Panc1 (cell line): ENCODE results near the gene EP400. TPM values are rescaled to one million over a fixed set of nuclear protein-coding genes. Genes with fewer than 3 reads are reported as not detected.
A peak's percentile ranks its signal among the peaks of the same experiment; 100 is the strongest.

Experiments used
- ATAC-seq: fragments of 200-7000 bp; cut with Tn5 transposase; 2 replicates; pipeline ENCODE4 v1.9.1; 2020; ENCODE audit warnings: mild to moderate bottlenecking, moderate library complexity
- BruUV-seq: library from RNA; stranded (reverse); fragments of 400-500 nt; replicated peaks from 2 replicates; lab custom pipeline; 2021; lab: Mats Ljungman, UMichigan
- CTCF ChIA-PET: fragments of 300-600 bp; sonication (Branson Sonifier 250); formaldehyde crosslinking; loops from one replicate; lab custom pipeline; 2022; ENCODE audit warnings: antibody characterized with exemption; lab: Charles Lee
- POLR2A ChIA-PET: fragments of 300-600 bp; sonication (Branson Sonifier 250); formaldehyde crosslinking; loops from one replicate; lab custom pipeline; 2022; ENCODE audit warnings: antibody characterized with exemption; lab: Charles Lee
- DNase-seq: peaks from one replicate; pipeline ENCODE4 v3.0.0-alpha.2; 2010; ENCODE audit warnings: low read depth, low spot score
- H3K27ac ChIP-seq: 2 replicates; pipeline ENCODE4 v1.5.1; 2011; ENCODE audit warnings: mild to moderate bottlenecking, low read length, inconsistent platforms
- H3K27me3 ChIP-seq: fragments of 200-500 bp; sonication (Bioruptor generic); 2 replicates; pipeline ENCODE4 v1.6.0; 2014; ENCODE audit warnings: low read length, inconsistent platforms; ENCODE audit not compliant: control insufficient read depth, insufficient read depth
- H3K36me3 ChIP-seq: fragments of 200-500 bp; sonication (Bioruptor generic); 2 replicates; pipeline ENCODE4 v1.5.1; 2014; ENCODE audit warnings: inconsistent platforms, mild to moderate bottlenecking, low read length, moderate library complexity; ENCODE audit not compliant: control insufficient read depth, insufficient read depth
- H3K4me1 ChIP-seq: 2 replicates; pipeline ENCODE4 v1.5.1; 2011; ENCODE audit warnings: inconsistent platforms, mild to moderate bottlenecking, low read length, moderate library complexity; ENCODE audit not compliant: control insufficient read depth, insufficient read depth
- H3K4me3 ChIP-seq, 2 experiments: 2 replicates each; pipeline ENCODE4 v1.5.1; 2011 to 2012; ENCODE audit warnings: low read depth in 2 of 2, low read length in 2 of 2, mild to moderate bottlenecking in 2 of 2, inconsistent platforms in 1 of 2, moderate library complexity in 1 of 2
- H3K9me3 ChIP-seq: fragments of 200-500 bp; sonication (Bioruptor generic); 2 replicates; pipeline ENCODE4 v1.5.1; 2014; ENCODE audit warnings: low read depth, mild to moderate bottlenecking, inconsistent platforms, low read length, moderate library complexity; ENCODE audit not compliant: control insufficient read depth, insufficient read depth
- CTCF ChIP-seq: fragments of 450-650 bp; IDR thresholded peaks from 2 replicates; pipeline ENCODE4 v1.5.1; 2017; ENCODE audit warnings: mild to moderate bottlenecking
- POLR2AphosphoS5 ChIP-seq: IDR thresholded peaks from 2 replicates; pipeline ENCODE4 v1.6.1; 2012; ENCODE audit warnings: mild to moderate bottlenecking, low read depth, low read length, moderate library complexity
- REST ChIP-seq, 2 experiments: IDR thresholded peaks; 2 replicates each; pipeline ENCODE4 v1.6.1; 2011 to 2012; ENCODE audit warnings: low read depth in 2 of 2, control low read depth in 1 of 2, low read length in 1 of 2, mild to moderate bottlenecking in 1 of 2, moderate library complexity in 1 of 2; ENCODE audit not compliant: insufficient read depth in 1 of 2
- SIN3A ChIP-seq: IDR thresholded peaks from 2 replicates; pipeline ENCODE4 v1.6.1; 2012; ENCODE audit warnings: low read depth, mild to moderate bottlenecking, low read length, moderate library complexity, borderline replicate concordance; ENCODE audit not compliant: insufficient read depth
- TCF7L2 ChIP-seq: IDR thresholded peaks from 2 replicates; pipeline ENCODE4 v1.6.1; 2011; ENCODE audit warnings: mild to moderate bottlenecking, low read depth, low read length, inconsistent platforms
- in situ Hi-C: cut with HindIII; loops from 2 replicates; pipeline ENCODE4 v1.10.0; 2016; ENCODE audit warnings: low sequenced_read_pairs, low pct_unique_long_range_greater_than_20kb
- intact Hi-C: fragments of 100-400 bp; cut with micrococcal nuclease; formaldehyde crosslinking; loops from one replicate; pipeline ENCODE4 v1.10.0; 2022; ENCODE audit not compliant: unreplicated experiment
- total RNA-seq: library from RNA; stranded (reverse); gene quantifications from one replicate; pipeline ENCODE4 v1.2.1, GENCODE V29; 2021; ENCODE audit not compliant: unreplicated experiment

EP400 gene
- total RNA-seq, 1 experiment from 2014 or later, result 59.4 TPM

GRCh38 chr12:131921866-131922769, 27.6 kb upstream of the EP400 start:
- ChIA-PET CTCF (no interaction called here), POLR2A (no interaction called here)
- H3K4me1 ChIP-seq, result no peaks in the 10 kb centered on the region
- H3K9me3 ChIP-seq, result no peaks in the 10 kb centered on the region
- H3K4me3 ChIP-seq, result no peak overlapping the region
- no peak for DNase-seq
- intact Hi-C loops, result no loop called here
- no peak overlapping the region for H3K27ac ChIP-seq
- TF ChIP-seq REST (IDR thresholded peaks at IDR 0.05; ENCODE audit: insufficient read depth in 1 of 2, low read depth in 2 of 2, low read length in 1 of 2), result no peak
- TF ChIP-seq TCF7L2, result no peak
- no peak for TF ChIP-seq POLR2AphosphoS5
- no peak for TF ChIP-seq SIN3A
- no peak for TF ChIP-seq CTCF
- ATAC-seq, result peak; percentile 15; the same call in 1 of the 2 replicates
- H3K36me3 ChIP-seq, result no peaks in the 10 kb centered on the region
- H3K27me3 ChIP-seq, result no peaks in the 10 kb centered on the region
- BruUV-seq, result TSS peak; percentile 90
- in situ Hi-C loops, result no loop called here

- CTCF ChIA-PET, result no interaction called here
- in situ Hi-C loops (no loop called here), intact Hi-C loops (no loop called here)
- ATAC-seq (no peak), DNase-seq (no peak)
- H3K36me3 ChIP-seq, result no peaks in the 10 kb centered on the region
- BruUV-seq, result no TSS peak
- H3K4me1 ChIP-seq, result no peaks in the 10 kb centered on the region
- POLR2A ChIA-PET, result no interaction called here
- H3K27ac ChIP-seq, result no peak overlapping the region
- H3K4me3 ChIP-seq, result no peak overlapping the region
- no peak for TF ChIP-seq TCF7L2
- TF ChIP-seq REST (IDR thresholded peaks at IDR 0.05; ENCODE audit: insufficient read depth in 1 of 2, low read depth in 2 of 2, low read length in 1 of 2), result no peak
- no peak for TF ChIP-seq POLR2AphosphoS5
- TF ChIP-seq CTCF, result no peak
- no peak for TF ChIP-seq SIN3A
- no peaks in the 10 kb centered on the region for H3K9me3 ChIP-seq
- no peaks in the 10 kb centered on the region for H3K27me3 ChIP-seq
Observed at GRCh38 chr12:131922772-131923171, 27.0 kb upstream of the EP400 start.
